Neural progenitor cell (in vitro differentiated cells): ENCODE measurements around the gene EBNA1BP2. TPM values are rescaled to one million over a fixed set of nuclear protein-coding genes. Genes with fewer than 3 reads are reported as not detected.

ENCODE experiments used
- DNase-seq: peaks from one replicate; pipeline ENCODE4 v3.0.0-alpha.2; 2016; ENCODE audit warnings: low spot score
- H2AFZ ChIP-seq: fragments of 200-600 bp; sonication (generic); replicated peaks from 2 replicates; pipeline ENCODE4 v1.6.1; 2016; ENCODE audit warnings: antibody characterized with exemption
- H3F3A ChIP-seq: fragments of 200-600 bp; sonication (generic); 2 replicates; pipeline ENCODE4 v1.6.1; 2016; ENCODE audit warnings: antibody characterized with exemption, low read depth
- H3K27ac ChIP-seq: fragments of 200-600 bp; sonication (generic); 2 replicates; pipeline ENCODE4 v1.5.1; 2016; ENCODE audit warnings: mild to moderate bottlenecking
- H3K27me3 ChIP-seq: fragments of 200-600 bp; sonication (generic); 2 replicates; pipeline ENCODE4 v1.6.1; 2016; ENCODE audit warnings: mild to moderate bottlenecking, moderate library complexity
- H3K36me3 ChIP-seq: fragments of 200-600 bp; sonication (generic); 2 replicates; pipeline ENCODE4 v1.5.1; 2016
- H3K4me1 ChIP-seq: fragments of 200-600 bp; sonication (generic); 2 replicates; pipeline ENCODE4 v1.6.1; 2016; ENCODE audit warnings: mixed run types
- H3K4me2 ChIP-seq: fragments of 200-600 bp; sonication (generic); 2 replicates; pipeline ENCODE4 v1.6.1; 2016
- H3K4me3 ChIP-seq: fragments of 200-600 bp; sonication (generic); 2 replicates; pipeline ENCODE4 v1.5.1; 2016
- H3K79me2 ChIP-seq: fragments of 200-600 bp; sonication (generic); 2 replicates; pipeline ENCODE4 v1.6.1; 2016; ENCODE audit warnings: low read depth
- H3K9ac ChIP-seq: fragments of 200-600 bp; sonication (generic); 2 replicates; pipeline ENCODE4 v1.6.1; 2016
- H3K9me3 ChIP-seq: fragments of 200-600 bp; sonication (generic); 2 replicates; pipeline ENCODE4 v1.5.1; 2016; ENCODE audit warnings: low read depth
- H4K20me1 ChIP-seq: fragments of 200-600 bp; sonication (generic); 2 replicates; pipeline ENCODE4 v1.6.1; 2016; ENCODE audit warnings: low read depth
- H3K27ac Mint-ChIP-seq: 3 replicates; pipeline ENCODE4 v1.8.0; 2021; ENCODE audit warnings: mixed read lengths
- H3K27me3 Mint-ChIP-seq: 2 replicates; pipeline ENCODE4 v1.8.0; 2022; ENCODE audit warnings: low read depth, mild to moderate bottlenecking, inconsistent platforms, moderate library complexity, mixed read lengths; ENCODE audit not compliant: insufficient read depth
- H3K36me3 Mint-ChIP-seq: 3 replicates; pipeline ENCODE4 v1.8.0; 2021; ENCODE audit warnings: mixed read lengths
- H3K4me1 Mint-ChIP-seq: 3 replicates; pipeline ENCODE4 v1.8.0; 2021; ENCODE audit warnings: mixed read lengths
- H3K4me3 Mint-ChIP-seq: 3 replicates; pipeline ENCODE4 v1.8.0; 2021; ENCODE audit warnings: mild to moderate bottlenecking, moderate library complexity, mixed read lengths
- H3K9me3 Mint-ChIP-seq: 3 replicates; pipeline ENCODE4 v1.8.0; 2020; ENCODE audit warnings: mixed read lengths
- EZH2 ChIP-seq: fragments of 200-600 bp; sonication (generic); IDR thresholded peaks from 2 replicates; pipeline ENCODE4 v1.6.1; 2017; ENCODE audit warnings: antibody characterized with exemption, mild to moderate bottlenecking, moderate library complexity
- EZH2phosphoT487 ChIP-seq: fragments of 200-600 bp; sonication (generic); IDR thresholded peaks from 2 replicates; pipeline ENCODE4 v1.6.1; 2017; ENCODE audit warnings: antibody characterized with exemption
- total RNA-seq: library from RNA; depleted of rRNA; stranded (reverse); fragments of >200 nt; gene quantifications from 2 replicates; pipeline ENCODE4 v1.2.3, GENCODE V29; 2015; ENCODE audit warnings: low replicate concordance
- TF ChIP-seq, protein P1 (sequence below): fragments of 200-600 bp; sonication (generic); IDR thresholded peaks from 2 replicates; pipeline ENCODE4 v1.5.1; 2017; ENCODE audit warnings: antibody characterized with exemption, mild to moderate bottlenecking

The EBNA1BP2 gene
- total RNA-seq, 1 donor from 2014 or later, result 71.6 TPM

DNA sequence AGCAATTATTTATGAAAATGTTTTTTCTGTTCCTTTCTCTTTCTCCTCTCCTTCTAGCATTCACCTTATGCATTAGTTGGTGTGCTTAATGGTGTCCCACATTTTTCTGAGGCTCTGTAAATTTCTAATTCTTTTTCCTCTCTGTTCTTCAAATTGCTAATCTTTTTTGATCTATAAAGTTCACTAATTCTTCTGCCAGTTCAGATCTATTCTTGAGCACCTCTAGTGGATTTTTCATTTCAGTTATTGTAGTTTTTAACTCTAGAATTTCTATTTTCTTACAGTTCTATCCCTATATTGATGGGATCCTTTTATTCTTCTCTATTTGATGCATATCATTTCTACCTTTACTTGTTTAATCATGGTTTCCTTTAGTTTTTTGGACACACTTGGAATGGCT is 22.4 kb upstream of the EBNA1BP2 start:
- no peaks in the 10 kb centered on the region for H3K4me1 Mint-ChIP-seq
- Histone ChIP-seq H3F3A (no peaks in the 10 kb centered on the region), H3K4me2 (no peak overlapping the region), H4K20me1 (no peaks in the 10 kb centered on the region), H3K9ac (no peak overlapping the region), H3K36me3 (no peaks in the 10 kb centered on the region), H3K27me3 (peaks cover 7% of the 10 kb centered on the region), H3K79me2 (no peaks in the 10 kb centered on the region), H3K9me3 (no peaks in the 10 kb centered on the region), H2AFZ (no peak overlapping the region), H3K4me3 (no peak overlapping the region), H3K4me1 (no peaks in the 10 kb centered on the region), H3K27ac (no peak overlapping the region)
- no peak overlapping the region for H3K4me3 Mint-ChIP-seq
- H3K27me3 Mint-ChIP-seq, result peaks cover 4% of the 10 kb centered on the region
- no peak for TF ChIP-seq EZH2
- no peak for TF ChIP-seq EZH2phosphoT487
- TF ChIP-seq, protein P1, sequence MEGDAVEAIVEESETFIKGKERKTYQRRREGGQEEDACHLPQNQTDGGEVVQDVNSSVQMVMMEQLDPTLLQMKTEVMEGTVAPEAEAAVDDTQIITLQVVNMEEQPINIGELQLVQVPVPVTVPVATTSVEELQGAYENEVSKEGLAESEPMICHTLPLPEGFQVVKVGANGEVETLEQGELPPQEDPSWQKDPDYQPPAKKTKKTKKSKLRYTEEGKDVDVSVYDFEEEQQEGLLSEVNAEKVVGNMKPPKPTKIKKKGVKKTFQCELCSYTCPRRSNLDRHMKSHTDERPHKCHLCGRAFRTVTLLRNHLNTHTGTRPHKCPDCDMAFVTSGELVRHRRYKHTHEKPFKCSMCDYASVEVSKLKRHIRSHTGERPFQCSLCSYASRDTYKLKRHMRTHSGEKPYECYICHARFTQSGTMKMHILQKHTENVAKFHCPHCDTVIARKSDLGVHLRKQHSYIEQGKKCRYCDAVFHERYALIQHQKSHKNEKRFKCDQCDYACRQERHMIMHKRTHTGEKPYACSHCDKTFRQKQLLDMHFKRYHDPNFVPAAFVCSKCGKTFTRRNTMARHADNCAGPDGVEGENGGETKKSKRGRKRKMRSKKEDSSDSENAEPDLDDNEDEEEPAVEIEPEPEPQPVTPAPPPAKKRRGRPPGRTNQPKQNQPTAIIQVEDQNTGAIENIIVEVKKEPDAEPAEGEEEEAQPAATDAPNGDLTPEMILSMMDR, result no peak
- no peak overlapping the region for H3K27ac Mint-ChIP-seq
- no peak for DNase-seq
- peaks cover 7% of the 10 kb centered on the region for H3K9me3 Mint-ChIP-seq
- H3K36me3 Mint-ChIP-seq, result no peaks in the 10 kb centered on the region

DNA sequence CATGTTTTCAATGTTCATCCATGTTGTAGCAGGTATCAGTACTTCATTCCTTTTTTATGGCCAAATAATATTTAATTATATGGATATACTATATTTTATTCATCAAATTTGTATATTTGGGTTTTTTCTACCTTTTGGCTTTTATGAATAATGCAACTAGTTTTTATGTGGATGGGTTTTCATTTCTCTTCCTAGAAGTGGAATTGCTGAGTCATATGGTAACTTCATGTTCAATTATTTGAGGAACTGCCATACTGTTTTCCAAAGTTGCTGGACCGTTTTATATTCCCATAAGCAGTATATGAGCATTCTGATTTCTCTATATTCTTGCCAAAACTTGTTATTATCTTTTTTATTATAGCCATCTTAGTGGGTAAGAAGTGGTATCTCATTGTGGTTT is 16.0 kb upstream of the EBNA1BP2 start:
- Histone ChIP-seq H3K27me3 (no peaks in the 10 kb centered on the region), H3K27ac (no peak overlapping the region), H3K4me1 (no peaks in the 10 kb centered on the region), H3F3A (no peaks in the 10 kb centered on the region), H3K79me2 (no peaks in the 10 kb centered on the region), H3K9me3 (no peaks in the 10 kb centered on the region), H3K9ac (no peak overlapping the region), H3K4me3 (no peak overlapping the region), H3K36me3 (no peaks in the 10 kb centered on the region), H3K4me2 (no peak overlapping the region), H4K20me1 (no peaks in the 10 kb centered on the region), H2AFZ (no peak overlapping the region)
- peaks cover 4% of the 10 kb centered on the region for H3K27me3 Mint-ChIP-seq
- no peak for DNase-seq
- H3K36me3 Mint-ChIP-seq, result no peaks in the 10 kb centered on the region
- H3K4me1 Mint-ChIP-seq, result no peaks in the 10 kb centered on the region
- H3K9me3 Mint-ChIP-seq, result peaks cover 5% of the 10 kb centered on the region
- no peak overlapping the region for H3K27ac Mint-ChIP-seq
- no peak for TF ChIP-seq EZH2phosphoT487
- no peak for TF ChIP-seq EZH2
- TF ChIP-seq, protein P1, result no peak
- H3K4me3 Mint-ChIP-seq, result no peak overlapping the region

GRCh38 chr1:43184995-43185394 is 12.9 kb upstream of the EBNA1BP2 start:
- H3K4me1 ChIP-seq, result no peaks in the 10 kb centered on the region
- Mint-ChIP-seq H3K4me3 (no peak overlapping the region), H3K27ac (no peak overlapping the region), H3K36me3 (no peaks in the 10 kb centered on the region), H3K9me3 (no peaks in the 10 kb centered on the region), H3K4me1 (no peaks in the 10 kb centered on the region), H3K27me3 (no peaks in the 10 kb centered on the region)
- no peak overlapping the region for H3K4me2 ChIP-seq
- no peaks in the 10 kb centered on the region for H3F3A ChIP-seq
- H3K4me3 ChIP-seq, result no peak overlapping the region
- H3K79me2 ChIP-seq, result no peaks in the 10 kb centered on the region
- H3K27ac ChIP-seq, result no peak overlapping the region
- DNase-seq, result no peak
- H2AFZ ChIP-seq, result no peak overlapping the region
- no peaks in the 10 kb centered on the region for H3K36me3 ChIP-seq
- H4K20me1 ChIP-seq, result no peaks in the 10 kb centered on the region
- H3K9me3 ChIP-seq, result no peaks in the 10 kb centered on the region
- TF ChIP-seq EZH2 (no peak), EZH2phosphoT487 (no peak)
- TF ChIP-seq, protein P1, result no peak
- H3K9ac ChIP-seq, result no peak overlapping the region
- no peaks in the 10 kb centered on the region for H3K27me3 ChIP-seq

GRCh38 chr1:43184388-43184787 is 12.3 kb upstream of the EBNA1BP2 start:
- H3K9me3 ChIP-seq, result no peaks in the 10 kb centered on the region
- DNase-seq, result no peak
- H3K9ac ChIP-seq, result no peak overlapping the region
- no peaks in the 10 kb centered on the region for H3K4me1 Mint-ChIP-seq
- H3K36me3 ChIP-seq, result no peaks in the 10 kb centered on the region
- H3K27ac Mint-ChIP-seq, result no peak overlapping the region
- no peaks in the 10 kb centered on the region for H3K79me2 ChIP-seq
- no peaks in the 10 kb centered on the region for H3K9me3 Mint-ChIP-seq
- TF ChIP-seq EZH2, result no peak
- no peak for TF ChIP-seq EZH2phosphoT487
- TF ChIP-seq, protein P1, result no peak
- H3K4me1 ChIP-seq, result no peaks in the 10 kb centered on the region
- H3F3A ChIP-seq, result no peaks in the 10 kb centered on the region
- H2AFZ ChIP-seq, result no peak overlapping the region
- no peak overlapping the region for H3K4me2 ChIP-seq
- H3K27me3 ChIP-seq, result no peaks in the 10 kb centered on the region
- H3K36me3 Mint-ChIP-seq, result no peaks in the 10 kb centered on the region
- no peaks in the 10 kb centered on the region for H3K27me3 Mint-ChIP-seq
- H3K4me3 ChIP-seq, result no peak overlapping the region
- no peak overlapping the region for H3K27ac ChIP-seq
- no peak overlapping the region for H3K4me3 Mint-ChIP-seq
- H4K20me1 ChIP-seq, result no peaks in the 10 kb centered on the region
